NT2/D1 (cell line): ENCODE measurements around the gene NSUN5.
"Not testable (repeated sequence)": the region's sequence is repeated elsewhere in the genome, so short reads cannot be mapped to it uniquely, and the experiment has no call there.

ENCODE experiments used
- SUZ12 ChIP-seq: IDR thresholded peaks from 2 replicates; pipeline ENCODE4 v1.6.1; 2011; ENCODE audit not compliant: insufficient read length, insufficient read depth; ENCODE audit errors: extremely low read depth
- YY1 ChIP-seq: IDR thresholded peaks from 2 replicates; pipeline ENCODE4 v1.6.1; 2011; ENCODE audit not compliant: insufficient read length, insufficient read depth
- ZNF274 ChIP-seq: IDR thresholded peaks from 2 replicates; pipeline ENCODE4 v1.6.1; 2011; ENCODE audit warnings: mild to moderate bottlenecking, low read depth, low read length

GRCh38 chr7:73302846-73303245 is 5.8 kb downstream of the NSUN5 start:
- TF ChIP-seq YY1, SUZ12, ZNF274: not testable (repeated sequence)
